ENCODE data around the gene MATCAP1. TPM values are rescaled to one million over a fixed set of nuclear protein-coding genes. Genes with fewer than 3 reads are reported as not detected.

Gene MATCAP1
- total and polyA plus RNA-seq, 2 donors from 2014 or later = 15.5 to 38.8 TPM

- no peak overlapping the region for H3K27ac ChIP-seq (ENCODE audit: low read depth in 2 of 2, low read length in 2 of 2)
These were observed 20.3 kb upstream of the MATCAP1 start for GRCh38 chr16:67204076-67204475.

GRCh38 chr16:67202956-67203493 is 19.3 kb upstream of the MATCAP1 start:
- H3K36me3 ChIP-seq (ENCODE audit: control insufficient read depth in 2 of 3, insufficient read depth in 3 of 3, low read length in 3 of 3) = peaks cover 0 to 7% (median 5%) of the 10 kb centered on the region in 3 donors
- no peak for FAIRE-seq

More at GRCh38 chr16:67204076-67204475, 20.3 kb upstream of the MATCAP1 start:
- FAIRE-seq (no peak), DNase-seq (no peak)
- no peaks in the 10 kb centered on the region for H3K4me1 ChIP-seq (ENCODE audit: control insufficient read depth in 2 of 3, insufficient read depth in 2 of 3, low read depth in 1 of 3, low read length in 3 of 3)
- H3K9ac ChIP-seq (ENCODE audit: low read length in 3 of 3) = no peak overlapping the region
- H3K4me3 ChIP-seq (ENCODE audit: low read length in 3 of 3) = no peak overlapping the region
- H3K36me3 ChIP-seq (ENCODE audit: control insufficient read depth in 2 of 3, insufficient read depth in 3 of 3, low read length in 3 of 3) = peaks cover 0 to 7% (median 4%) of the 10 kb centered on the region in 3 donors
- intact Hi-C loops (cut with DNase I) = no loop called here
- TF ChIP-seq CTCF (IDR thresholded peaks at IDR 0.05; ENCODE audit: borderline replicate concordance, extremely low read depth, insufficient read depth) = no peak
- no peaks in the 10 kb centered on the region for H3K9me3 ChIP-seq (ENCODE audit: control insufficient read depth in 2 of 3, insufficient read depth in 1 of 3, low read length in 3 of 3)
- H3K27me3 ChIP-seq (ENCODE audit: control insufficient read depth, insufficient read depth, low read length) = no peaks in the 10 kb centered on the region

GRCh38 chr16:67202426-67202825 is 18.7 kb upstream of the MATCAP1 start:
- Histone ChIP-seq H3K36me3 (ENCODE audit: control insufficient read depth in 2 of 3, insufficient read depth in 3 of 3, low read length in 3 of 3) (peaks cover 0 to 11% (median 7%) of the 10 kb centered on the region in 3 donors), H3K27ac (ENCODE audit: low read depth in 2 of 2, low read length in 2 of 2) (no peak overlapping the region), H3K4me1 (ENCODE audit: control insufficient read depth in 2 of 3, insufficient read depth in 2 of 3, low read depth in 1 of 3, low read length in 3 of 3) (peaks cover 0 to 11% (median 11%) of the 10 kb centered on the region in 3 donors), H3K9me3 (ENCODE audit: control insufficient read depth in 2 of 3, insufficient read depth in 1 of 3, low read length in 3 of 3) (no peaks in the 10 kb centered on the region), H3K27me3 (ENCODE audit: control insufficient read depth, insufficient read depth, low read length) (no peaks in the 10 kb centered on the region), H3K4me3 (ENCODE audit: low read length in 3 of 3) (no peak overlapping the region), H3K9ac (ENCODE audit: low read length in 3 of 3) (no peak overlapping the region)
- DNase-seq = peak in 1 of 5 donors; percentile 64
- FAIRE-seq = no peak
- TF ChIP-seq CTCF (IDR thresholded peaks at IDR 0.05; ENCODE audit: borderline replicate concordance, extremely low read depth, insufficient read depth) = no peak
- intact Hi-C loops (cut with DNase I) = no loop called here

More at GRCh38 chr16:67202956-67203493, 19.3 kb upstream of the MATCAP1 start:
- Histone ChIP-seq H3K9ac (ENCODE audit: low read length in 3 of 3) (no peak overlapping the region), H3K4me1 (ENCODE audit: control insufficient read depth in 2 of 3, insufficient read depth in 2 of 3, low read depth in 1 of 3, low read length in 3 of 3) (peaks cover 0 to 5% (median 5%) of the 10 kb centered on the region in 3 donors), H3K27me3 (ENCODE audit: control insufficient read depth, insufficient read depth, low read length) (no peaks in the 10 kb centered on the region), H3K9me3 (ENCODE audit: control insufficient read depth in 2 of 3, insufficient read depth in 1 of 3, low read length in 3 of 3) (no peaks in the 10 kb centered on the region), H3K27ac (ENCODE audit: low read depth in 2 of 2, low read length in 2 of 2) (no peak overlapping the region), H3K4me3 (ENCODE audit: low read length in 3 of 3) (no peak overlapping the region)
- intact Hi-C loops (cut with DNase I) = no loop called here
- TF ChIP-seq CTCF (IDR thresholded peaks at IDR 0.05; ENCODE audit: borderline replicate concordance, extremely low read depth, insufficient read depth) = no peak
- no peak for DNase-seq
